IMR-90 (cell line): ENCODE results near the gene DRAXIN. TPM values are rescaled to one million over a fixed set of nuclear protein-coding genes. Genes with fewer than 3 reads are reported as not detected.

Source experiments
- ATAC-seq: fragments of 200-7000 bp; cut with Tn5 transposase; 2 replicates; pipeline ENCODE4 v1.9.1; 2020; ENCODE audit warnings: low read depth, mild to moderate bottlenecking, moderate library complexity
- BruUV-seq: library from RNA; stranded (reverse); fragments of 400-500 nt; replicated peaks from 2 replicates; lab custom pipeline; 2021; lab: Mats Ljungman, UMichigan
- CTCF ChIA-PET: fragments of 300-600 bp; formaldehyde crosslinking; extraction: SDS; loops from one replicate; lab custom pipeline; 2021; ENCODE audit warnings: antibody characterized with exemption; lab: Yijun Ruan, JAX
- POLR2A ChIA-PET: fragments of 300-600 bp; sonication (Branson Sonifier 250); formaldehyde crosslinking; loops from one replicate; lab custom pipeline; 2022; ENCODE audit warnings: antibody characterized with exemption; ENCODE audit not compliant: unreplicated experiment; lab: Charles Lee
- DNase-seq: peaks from one replicate; pipeline ENCODE4 v3.0.0; 2013
- H2AFZ ChIP-seq: replicated peaks from 2 replicates; pipeline ENCODE3; 2013; ENCODE audit warnings: low read length, mild to moderate bottlenecking; ENCODE audit not compliant: poor library complexity
- H2AK5ac ChIP-seq: 2 replicates; pipeline ENCODE4 v1.6.1; 2013; ENCODE audit warnings: low read depth, low read length, inconsistent platforms
- H2AK9ac ChIP-seq: replicated peaks from 2 replicates; pipeline ENCODE3; 2013; ENCODE audit warnings: mild to moderate bottlenecking, low read depth, low read length, moderate library complexity; ENCODE audit not compliant: poor library complexity
- H2BK120ac ChIP-seq: 2 replicates; pipeline ENCODE4 v1.6.1; 2013; ENCODE audit warnings: low read depth, low read length, inconsistent platforms
- H2BK15ac ChIP-seq: 3 replicates; pipeline ENCODE4 v1.6.1; 2013; ENCODE audit warnings: low read depth, low read length, inconsistent platforms
- H2BK20ac ChIP-seq: 2 replicates; pipeline ENCODE4 v1.6.1; 2013; ENCODE audit warnings: low read depth, mild to moderate bottlenecking, inconsistent platforms, low read length, moderate library complexity
- H2BK5ac ChIP-seq: 2 replicates; pipeline ENCODE4 v1.6.1; 2013; ENCODE audit warnings: mild to moderate bottlenecking, low read depth, low read length, inconsistent platforms; ENCODE audit not compliant: poor library complexity, severe bottlenecking
- H3K14ac ChIP-seq: replicated peaks from 2 replicates; pipeline ENCODE4 v1.6.1; 2013; ENCODE audit warnings: low read depth, low read length, inconsistent platforms
- H3K18ac ChIP-seq: 2 replicates; pipeline ENCODE4 v1.6.1; 2013; ENCODE audit warnings: low read depth, low read length, control low read depth
- H3K23ac ChIP-seq: 2 replicates; pipeline ENCODE4 v1.6.1; 2013; ENCODE audit warnings: low read depth, low read length, inconsistent platforms
- H3K27ac ChIP-seq: 2 replicates; pipeline ENCODE4 v1.5.1; 2013; ENCODE audit warnings: mild to moderate bottlenecking, control low read depth, low read length; ENCODE audit not compliant: insufficient read depth
- H3K27me3 ChIP-seq: 2 replicates; pipeline ENCODE4 v1.6.1; 2013; ENCODE audit warnings: low read length; ENCODE audit not compliant: control insufficient read depth, insufficient read depth
- H3K36me3 ChIP-seq: 2 replicates; pipeline ENCODE4 v1.6.1; 2013; ENCODE audit warnings: low read length, mixed read lengths; ENCODE audit not compliant: control insufficient read depth, insufficient read depth
- H3K4ac ChIP-seq: 2 replicates; pipeline ENCODE4 v1.6.1; 2013; ENCODE audit warnings: low read depth, low read length, inconsistent platforms
- H3K4me1 ChIP-seq: 2 replicates; pipeline ENCODE4 v1.6.1; 2013; ENCODE audit warnings: low read length, mixed read lengths; ENCODE audit not compliant: control insufficient read depth, insufficient read depth
- H3K4me2 ChIP-seq: 2 replicates; pipeline ENCODE4 v1.6.1; 2013; ENCODE audit warnings: low read depth, mild to moderate bottlenecking, control low read depth, low read length, moderate library complexity
- H3K4me3 ChIP-seq: 2 replicates; pipeline ENCODE4 v1.5.1; 2013; ENCODE audit warnings: low read depth, mild to moderate bottlenecking, control low read depth, low read length, moderate library complexity; ENCODE audit not compliant: insufficient read depth
- H3K56ac ChIP-seq: 2 replicates; pipeline ENCODE4 v1.6.1; 2013; ENCODE audit warnings: low read length, inconsistent platforms; ENCODE audit not compliant: insufficient read depth; ENCODE audit errors: extremely low read depth
- H3K79me1 ChIP-seq, 2 experiments: 2 replicates each; pipeline ENCODE4 v1.6.1; 2013; ENCODE audit warnings: low read length in 2 of 2, inconsistent platforms in 1 of 2, low read depth in 1 of 2
- H3K9ac ChIP-seq: 2 replicates; pipeline ENCODE4 v1.6.1; 2013; ENCODE audit warnings: low read depth, low read length, control low read depth
- H3K9me1 ChIP-seq: 2 replicates; pipeline ENCODE4 v1.6.1; 2013; ENCODE audit warnings: low read length, inconsistent platforms; ENCODE audit not compliant: insufficient read depth
- H3K9me3 ChIP-seq: 2 replicates; pipeline ENCODE4 v1.6.1; 2013; ENCODE audit warnings: low read length; ENCODE audit not compliant: control insufficient read depth, insufficient read depth
- H4K20me1 ChIP-seq: 2 replicates; pipeline ENCODE4 v1.6.1; 2013; ENCODE audit warnings: low read length, inconsistent platforms; ENCODE audit not compliant: insufficient read depth
- H4K5ac ChIP-seq: 2 replicates; pipeline ENCODE4 v1.6.1; 2013; ENCODE audit warnings: mild to moderate bottlenecking, low read depth, low read length, control low read depth
- H4K8ac ChIP-seq, 2 experiments: 2 replicates each; pipeline ENCODE4 v1.6.1; 2013; ENCODE audit warnings: low read depth in 2 of 2, low read length in 2 of 2, control low read depth in 1 of 2, inconsistent platforms in 1 of 2
- H4K91ac ChIP-seq: 2 replicates; pipeline ENCODE4 v1.6.1; 2013; ENCODE audit warnings: low read depth, low read length, inconsistent platforms; ENCODE audit not compliant: insufficient read depth
- MAZ ChIP-seq: IDR thresholded peaks from 2 replicates; pipeline ENCODE4 v1.6.1; 2012; ENCODE audit warnings: low read depth, mild to moderate bottlenecking, low read length, improper control_type of control experiment, moderate library complexity, borderline replicate concordance
- WGBS, 2 experiments: methylation state at CpG; one replicate each; pipeline versions ENCODE4 v1.1.5 to v1.1.7; 2013; ENCODE audit warnings: missing lambda C conversion rate in 2 of 2; ENCODE audit not compliant: insufficient read length in 1 of 2; ENCODE audit errors: extremely low coverage in 2 of 2; 5-methylcytosine and 5-hydroxymethylcytosine counted together
- dilution Hi-C: fragments of 300-500 bp; cut with HindIII; formaldehyde crosslinking; loops from one replicate; pipeline ENCODE4 v1.14.3; 2018; ENCODE audit warnings: low sequenced_read_pairs; ENCODE audit not compliant: unreplicated experiment
- in situ Hi-C: fragments of 300-500 bp; cut with MboI; formaldehyde crosslinking; loops from 3 replicates; pipeline ENCODE4 v1.14.3; 2019; ENCODE audit warnings: low sequenced_read_pairs, inconsistent platforms, mixed read lengths
- intact Hi-C: fragments of 100-400 bp; cut with micrococcal nuclease; formaldehyde crosslinking; loops from 2 replicates; pipeline ENCODE4 v1.10.0; 2022
- polyA plus RNA-seq, 3 experiments: library from polyadenylated mRNA; depleted of rRNA; stranded (reverse); fragments of >200 nt; gene quantifications; 2 replicates each; pipeline ENCODE4 v1.2.3, GENCODE V29; 2012; ENCODE audit warnings: low replicate concordance in 1 of 3
- total RNA-seq: library from RNA; depleted of rRNA; stranded (reverse); fragments of >200 nt; gene quantifications from 2 replicates; pipeline ENCODE4 v1.2.3, GENCODE V29; 2012

DRAXIN gene
- total and polyA plus RNA-seq, 2 of the 4 experiments (the other 2 are of a cell fraction): under 0.01 to 0.02 TPM

GRCh38 chr1:11651017-11651416 lies 40.5 kb upstream of the DRAXIN start:
- Histone ChIP-seq H3K36me3 (peaks cover 2% of the 10 kb centered on the region; the same call in 1 of the 2 replicates), H3K79me1 (peaks cover 0 to 4% of the 10 kb centered on the region in 2 experiments; a peak in 1 of 4 replicates), H3K18ac (no peak overlapping the region), H3K9ac (no peak overlapping the region), H3K4me3 (no peak overlapping the region), H3K4me2 (no peak overlapping the region), H2AK9ac (no peak overlapping the region), H2AK5ac (no peak overlapping the region), H3K27ac (no peak overlapping the region), H3K14ac (no peak overlapping the region), H2BK5ac (no peak overlapping the region), H3K9me3 (no peaks in the 10 kb centered on the region), H2BK20ac (no peak overlapping the region), H4K20me1 (no peaks in the 10 kb centered on the region; the same call in 1 of the 2 replicates), H3K4ac (no peak overlapping the region), H2BK15ac (no peak overlapping the region), H4K8ac (no peak overlapping the region), H2BK120ac (no peak overlapping the region), H4K91ac (no peak overlapping the region), H3K4me1 (no peaks in the 10 kb centered on the region; the same call in 1 of the 2 replicates), H4K5ac (no peak overlapping the region), H2AFZ (no peak overlapping the region), H3K27me3 (peaks cover 24% of the 10 kb centered on the region), H3K9me1 (no peaks in the 10 kb centered on the region), H3K56ac (no peak overlapping the region), H3K23ac (no peak overlapping the region)
- TF ChIP-seq MAZ: no peak
- DNase-seq (no peak), ATAC-seq (no peak)
- 85% methylated on average over 2 of the region's 4 CpGs; no CpG with 5 or more reads in 1 of the 2 experiments for WGBS, 2 experiments
- intact Hi-C loops (loop anchor here (1.0 to 10.0 kb wide), 2 partner anchors 68 to 254 kb away; no protein-coding TSS in a partner anchor), in situ Hi-C loops (no loop called here), dilution Hi-C loops (no loop called here)
- no TSS peak for BruUV-seq
- CTCF ChIA-PET: interaction anchor here (1.0 to 1.7 kb wide), 3 partner anchors 69 to 614 kb away, joined by 3 to 9 read pairs (median 4); no protein-coding TSS in a partner anchor
- POLR2A ChIA-PET: no interaction called here
